NCI-H82 (cell line): Measurements from ENCODE around the gene UBL4A.
"Not testable (repeated sequence)": the region's sequence is repeated elsewhere in the genome, so short reads cannot be mapped to it uniquely, and the experiment has no call there.

Source experiments
- DNase-seq: peaks from one replicate; lab custom pipeline; 2025; lab: John Stamatoyannopoulos, UW

UBL4A gene

GRCh38 chrX:154508384-154508745, 21.9 kb upstream of the UBL4A start:
- DNase-seq, result no peak

- DNase-seq, result no peak
Observed at GRCh38 chrX:154507673-154508383, 21.4 kb upstream of the UBL4A start.

GRCh38 chrX:154506483-154507332, 20.3 kb upstream of the UBL4A start:
- no peak for DNase-seq

- DNase-seq, result no peak
Observed at GRCh38 chrX:154505734-154506133, 19.3 kb upstream of the UBL4A start.

GRCh38 chrX:154502989-154503388, 16.6 kb upstream of the UBL4A start:
- no peak for DNase-seq

GRCh38 chrX:154502098-154502497, 15.7 kb upstream of the UBL4A start:
- DNase-seq, result no peak

- DNase-seq, result not testable (repeated sequence)
Observed at GRCh38 chrX:154501423-154501822, 15.0 kb upstream of the UBL4A start.

- DNase-seq, result not testable (repeated sequence)
Observed at GRCh38 chrX:154496591-154497137, 10.2 kb upstream of the UBL4A start.

- DNase-seq, result no peak
Observed at GRCh38 chrX:154495472-154495922, 9.1 kb upstream of the UBL4A start.

- no peak for DNase-seq
Observed at GRCh38 chrX:154494715-154495114, 8.3 kb upstream of the UBL4A start.

- peak; percentile 96 for DNase-seq
Observed at GRCh38 chrX:154490414-154491083, 4.1 kb upstream of the UBL4A start, which contains the start of gene SLC10A3. Gene SLC10A3 (minus strand): TSS chrX:154490629. CDS start chrX:154488940, 1,689 bp downstream.

GRCh38 chrX:154490021-154490413, 3.6 kb upstream of the UBL4A start:
- peak; percentile 33 for DNase-seq

GRCh38 chrX:154489182-154489581, 2.8 kb upstream of the UBL4A start:
- no peak for DNase-seq

GRCh38 chrX:154488336-154489075, 2.1 kb upstream of the UBL4A start:
- DNase-seq, result no peak

GRCh38 chrX:154487518-154488290, 1.3 kb upstream of the UBL4A start:
- no peak for DNase-seq

GRCh38 chrX:154486052-154486395, 391 bp downstream of the UBL4A start:
- no peak for DNase-seq

GRCh38 chrX:154485150-154486051, 1.0 kb downstream of the UBL4A start:
- DNase-seq, result peak; percentile 39

GRCh38 chrX:154484255-154485149, 1.9 kb downstream of the UBL4A start:
- no peak for DNase-seq

GRCh38 chrX:154483325-154483724, 3.1 kb downstream of the UBL4A start:
- no peak for DNase-seq
